Activated T-helper 17 cell treated with anti-CD3 and anti-CD28 coated beads, Interleukin-2, amount 50 U/mL, for 72 hours (primary cell): ENCODE measurements around the gene CCT5. TPM values are rescaled to one million over a fixed set of nuclear protein-coding genes. Genes with fewer than 3 reads are reported as not detected.
"Not testable (repeated sequence)": the region's sequence is repeated elsewhere in the genome, so short reads cannot be mapped to it uniquely, and the experiment has no call there.

Experiments used
- ATAC-seq: fragments of 150-1000 bp; cut with Tn5 transposase; replicated peaks from 2 replicates; pipeline ENCODE4 v1.10.0; 2021; ENCODE audit warnings: mild to moderate bottlenecking, moderate library complexity
- H3K27ac Mint-ChIP-seq: one replicate; pipeline ENCODE4 v1.8.0; 2022; ENCODE audit warnings: mixed read lengths
- H3K27me3 Mint-ChIP-seq: one replicate; pipeline ENCODE4 v1.8.0; 2022; ENCODE audit warnings: mixed read lengths
- H3K36me3 Mint-ChIP-seq: one replicate; pipeline ENCODE4 v1.8.0; 2022; ENCODE audit warnings: low read depth, mild to moderate bottlenecking, mixed read lengths
- H3K4me1 Mint-ChIP-seq: one replicate; pipeline ENCODE4 v1.8.0; 2022; ENCODE audit warnings: mixed read lengths
- H3K4me3 Mint-ChIP-seq: one replicate; pipeline ENCODE4 v1.8.0; 2022; ENCODE audit warnings: mild to moderate bottlenecking, mixed read lengths
- H3K9me3 Mint-ChIP-seq: one replicate; pipeline ENCODE4 v1.8.0; 2022; ENCODE audit warnings: mixed read lengths
- total RNA-seq, 2 donors: library from RNA; stranded (reverse); gene quantifications; one replicate each; pipeline ENCODE4 v1.2.3, GENCODE V29; 2022

CCT5 gene
- total RNA-seq, 2 donors from 2014 or later: 188 to 476 TPM

GRCh38 chr5:10257870-10258269, 7.8 kb downstream of the CCT5 start:
- H3K27ac Mint-ChIP-seq: peak overlapping the region; percentile 89
- ATAC-seq: peak; percentile 80
- no peaks in the 10 kb centered on the region for H3K27me3 Mint-ChIP-seq
- H3K4me3 Mint-ChIP-seq: peak overlapping the region; percentile 5
- no peaks in the 10 kb centered on the region for H3K9me3 Mint-ChIP-seq
- H3K4me1 Mint-ChIP-seq: peaks cover 22% of the 10 kb centered on the region
- peaks cover 100% of the 10 kb centered on the region for H3K36me3 Mint-ChIP-seq

- H3K9me3 Mint-ChIP-seq: no peaks in the 10 kb centered on the region
- H3K27ac Mint-ChIP-seq: peak overlapping the region; percentile 76
- no peak for ATAC-seq
- H3K4me3 Mint-ChIP-seq: no peak overlapping the region
- H3K36me3 Mint-ChIP-seq: peaks cover 100% of the 10 kb centered on the region
- no peaks in the 10 kb centered on the region for H3K27me3 Mint-ChIP-seq
- peaks cover 22% of the 10 kb centered on the region for H3K4me1 Mint-ChIP-seq
Observed at GRCh38 chr5:10259899-10260298, 9.8 kb downstream of the CCT5 start.

- Mint-ChIP-seq H3K36me3 (peaks cover 100% of the 10 kb centered on the region), H3K4me1 (peaks cover 17% of the 10 kb centered on the region), H3K27me3 (no peaks in the 10 kb centered on the region), H3K27ac (peak overlapping the region; percentile 76), H3K4me3 (no peak overlapping the region), H3K9me3 (no peaks in the 10 kb centered on the region)
- no peak for ATAC-seq
Observed at GRCh38 chr5:10261065-10261464, 11.0 kb downstream of the CCT5 start.

- H3K4me3 Mint-ChIP-seq: no peak overlapping the region
- no peaks in the 10 kb centered on the region for H3K27me3 Mint-ChIP-seq
- H3K4me1 Mint-ChIP-seq: peaks cover 15% of the 10 kb centered on the region
- peaks cover 93% of the 10 kb centered on the region for H3K36me3 Mint-ChIP-seq
- no peak for ATAC-seq
- H3K27ac Mint-ChIP-seq: no peak overlapping the region
- H3K9me3 Mint-ChIP-seq: no peaks in the 10 kb centered on the region
Observed at GRCh38 chr5:10262121-10262774, 12.2 kb downstream of the CCT5 start.

GRCh38 chr5:10262995-10263394, 12.9 kb downstream of the CCT5 start:
- Mint-ChIP-seq H3K27ac (no peak overlapping the region), H3K4me1 (peaks cover 11% of the 10 kb centered on the region), H3K4me3 (no peak overlapping the region), H3K36me3 (peaks cover 86% of the 10 kb centered on the region), H3K9me3 (no peaks in the 10 kb centered on the region), H3K27me3 (no peaks in the 10 kb centered on the region)
- ATAC-seq: no peak

DNA sequence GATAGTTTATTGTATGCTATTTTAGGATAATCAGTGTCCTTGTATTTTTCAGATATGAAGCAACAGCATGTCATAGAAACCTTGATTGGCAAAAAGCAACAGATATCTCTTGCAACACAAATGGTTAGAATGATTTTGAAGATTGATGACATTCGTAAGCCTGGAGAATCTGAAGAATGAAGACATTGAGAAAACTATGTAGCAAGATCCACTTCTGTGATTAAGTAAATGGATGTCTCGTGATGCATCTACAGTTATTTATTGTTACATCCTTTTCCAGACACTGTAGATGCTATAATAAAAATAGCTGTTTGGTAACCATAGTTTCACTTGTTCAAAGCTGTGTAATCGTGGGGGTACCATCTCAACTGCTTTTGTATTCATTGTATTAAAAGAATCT, 14.5 kb downstream of the CCT5 start:
- peaks cover 5% of the 10 kb centered on the region for H3K4me1 Mint-ChIP-seq
- H3K36me3 Mint-ChIP-seq: peaks cover 70% of the 10 kb centered on the region
- no peak overlapping the region for H3K4me3 Mint-ChIP-seq
- no peak for ATAC-seq
- H3K27ac Mint-ChIP-seq: no peak overlapping the region
- H3K9me3 Mint-ChIP-seq: no peaks in the 10 kb centered on the region
- no peaks in the 10 kb centered on the region for H3K27me3 Mint-ChIP-seq

GRCh38 chr5:10265245-10266109, 15.4 kb downstream of the CCT5 start:
- no peak for ATAC-seq
- Mint-ChIP-seq H3K27ac (peak overlapping the region; percentile 30), H3K9me3 (no peaks in the 10 kb centered on the region)

DNA sequence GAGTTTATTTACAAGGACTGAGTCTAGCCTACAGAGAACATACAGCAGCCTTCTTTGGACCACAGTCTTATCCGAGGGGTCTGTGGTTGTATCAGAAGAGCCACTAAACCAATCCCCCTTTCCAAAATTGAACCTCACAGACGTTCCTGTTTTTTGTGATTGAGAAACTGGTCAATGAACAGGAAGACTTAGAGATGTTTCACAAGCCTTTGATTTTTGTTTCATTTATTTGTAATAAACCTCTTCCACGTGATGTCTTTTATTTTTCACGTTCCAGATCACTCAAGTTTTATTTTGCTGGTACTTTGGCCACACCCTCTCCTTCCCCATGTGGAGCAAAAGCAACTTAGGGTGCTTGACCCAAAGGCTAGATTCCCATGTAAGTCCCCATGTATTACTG, 16.1 kb downstream of the CCT5 start:
- no peaks in the 10 kb centered on the region for H3K4me1 Mint-ChIP-seq

More at GRCh38 chr5:10265245-10266109, 15.4 kb downstream of the CCT5 start:
- H3K36me3 Mint-ChIP-seq: peaks cover 61% of the 10 kb centered on the region
- H3K27me3 Mint-ChIP-seq: no peaks in the 10 kb centered on the region
- H3K4me3 Mint-ChIP-seq: no peak overlapping the region
- no peaks in the 10 kb centered on the region for H3K4me1 Mint-ChIP-seq

DNA sequence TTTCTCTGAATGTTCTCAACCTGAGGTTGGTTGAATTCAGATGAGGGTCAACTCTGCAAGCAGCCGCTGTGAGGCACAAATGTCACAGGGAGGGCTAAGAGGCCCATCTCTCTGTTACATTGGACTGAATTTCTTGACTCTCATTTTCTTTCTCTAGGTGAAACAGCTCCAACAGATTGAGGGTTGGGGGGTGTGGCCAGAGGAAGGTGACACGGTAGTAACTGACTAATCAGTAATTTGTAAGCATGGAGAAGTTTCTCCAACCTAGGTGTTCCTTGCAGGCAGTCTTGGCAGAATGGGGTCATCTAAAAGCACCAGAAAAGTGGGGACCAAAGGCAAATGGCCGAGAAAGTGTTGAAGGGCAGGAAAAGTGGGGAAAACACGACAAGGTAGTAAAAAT, 16.8 kb downstream of the CCT5 start:
- Mint-ChIP-seq H3K36me3 (peaks cover 47% of the 10 kb centered on the region), H3K9me3 (no peaks in the 10 kb centered on the region), H3K4me3 (no peak overlapping the region), H3K4me1 (no peaks in the 10 kb centered on the region), H3K27ac (no peak overlapping the region), H3K27me3 (no peaks in the 10 kb centered on the region)
- no peak for ATAC-seq

More for the DNA sequence above, 16.1 kb downstream of the CCT5 start:
- H3K36me3 Mint-ChIP-seq: peaks cover 54% of the 10 kb centered on the region
- no peaks in the 10 kb centered on the region for H3K27me3 Mint-ChIP-seq
- H3K4me3 Mint-ChIP-seq: no peak overlapping the region
- ATAC-seq: no peak
- peak overlapping the region; percentile 30 for H3K27ac Mint-ChIP-seq
- H3K9me3 Mint-ChIP-seq: no peaks in the 10 kb centered on the region

- H3K4me1 Mint-ChIP-seq: no peaks in the 10 kb centered on the region
- H3K27me3 Mint-ChIP-seq: no peaks in the 10 kb centered on the region
- H3K27ac Mint-ChIP-seq: no peak overlapping the region
- no peak overlapping the region for H3K4me3 Mint-ChIP-seq
- ATAC-seq: no peak
- H3K36me3 Mint-ChIP-seq: peaks cover 35% of the 10 kb centered on the region
- H3K9me3 Mint-ChIP-seq: no peaks in the 10 kb centered on the region
Observed at GRCh38 chr5:10268100-10268499, 18.0 kb downstream of the CCT5 start.

- Mint-ChIP-seq H3K9me3 (no peaks in the 10 kb centered on the region), H3K4me3 (no peak overlapping the region), H3K4me1 (peaks cover 5% of the 10 kb centered on the region), H3K27ac (no peak overlapping the region), H3K27me3 (no peaks in the 10 kb centered on the region), H3K36me3 (no peaks in the 10 kb centered on the region)
- no peak for ATAC-seq
Observed at GRCh38 chr5:10272053-10272874, 22.2 kb downstream of the CCT5 start.

GRCh38 chr5:10272875-10273209, 22.8 kb downstream of the CCT5 start:
- not testable (repeated sequence) for ATAC-seq, H3K36me3 Mint-ChIP-seq, H3K9me3 Mint-ChIP-seq, H3K27me3 Mint-ChIP-seq, H3K4me3 Mint-ChIP-seq, H3K27ac Mint-ChIP-seq, H3K4me1 Mint-ChIP-seq

DNA sequence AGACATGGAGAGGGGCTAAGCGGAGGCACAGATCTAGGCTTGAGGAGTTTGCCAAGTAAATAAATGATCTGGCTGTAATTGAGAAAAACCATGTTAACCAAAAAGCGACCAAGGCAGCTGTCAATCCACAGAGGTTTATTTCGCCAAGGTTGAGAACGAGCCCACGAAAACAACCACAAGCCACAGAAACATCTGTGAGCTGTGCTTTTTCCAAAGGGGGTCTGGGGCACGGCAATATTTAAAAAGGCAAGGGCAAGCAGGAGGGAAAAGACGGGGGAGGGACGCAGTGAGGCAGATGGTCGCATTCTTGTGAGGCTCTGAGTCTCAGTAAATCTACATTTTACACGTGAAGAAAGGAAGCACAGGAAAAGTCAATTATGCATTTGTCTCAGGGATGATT, 25.4 kb downstream of the CCT5 start:
- Mint-ChIP-seq H3K4me1 (peaks cover 5% of the 10 kb centered on the region), H3K9me3 (no peaks in the 10 kb centered on the region), H3K36me3 (no peaks in the 10 kb centered on the region), H3K4me3 (no peak overlapping the region), H3K27me3 (no peaks in the 10 kb centered on the region), H3K27ac (no peak overlapping the region)
- no peak for ATAC-seq

DNA sequence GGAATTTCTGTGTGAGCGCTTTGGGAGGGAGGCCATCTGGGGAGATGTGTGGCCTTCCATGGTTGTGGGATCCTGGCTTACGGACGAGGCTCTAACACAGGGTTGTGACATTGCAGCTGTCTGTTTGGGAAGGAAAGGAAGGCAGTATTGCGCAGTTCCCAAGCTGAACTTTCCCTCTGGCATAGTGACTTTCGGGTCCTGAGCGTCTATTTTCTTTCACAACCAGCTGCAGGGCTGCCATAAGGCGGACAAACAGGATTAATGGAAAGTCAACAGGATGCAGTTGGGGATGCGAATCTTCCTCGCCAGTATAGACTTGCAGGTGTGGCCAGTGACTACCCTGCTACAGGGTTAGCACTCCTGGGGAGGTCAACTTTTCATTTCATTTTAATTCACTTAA, 25.9 kb downstream of the CCT5 start:
- Mint-ChIP-seq H3K27me3 (no peaks in the 10 kb centered on the region), H3K4me1 (peaks cover 5% of the 10 kb centered on the region), H3K27ac (no peak overlapping the region), H3K4me3 (no peak overlapping the region), H3K9me3 (no peaks in the 10 kb centered on the region), H3K36me3 (no peaks in the 10 kb centered on the region)
- no peak for ATAC-seq
